Measurements from ENCODE around the gene RGS5.

DNA sequence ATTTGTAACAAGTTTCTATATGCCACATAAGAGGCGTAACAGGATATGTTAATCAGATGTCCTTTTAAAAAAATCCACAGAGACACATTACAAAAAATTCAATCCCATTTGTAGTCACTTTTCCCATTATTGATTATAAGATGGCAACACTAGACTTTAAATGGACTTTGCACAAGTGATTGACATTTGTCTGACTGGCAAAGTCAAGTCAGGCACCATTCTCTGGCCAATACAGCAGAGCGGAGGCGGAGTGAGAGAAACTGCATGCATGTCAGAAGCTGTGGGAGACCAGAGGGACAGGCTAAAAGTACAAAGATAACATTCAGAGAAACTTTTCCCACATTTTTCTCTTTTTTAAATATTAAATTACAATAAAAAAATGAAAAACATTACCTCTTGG lies 28.1 kb upstream of the RGS5 start:
- no peak for TF ChIP-seq YY1 (IDR thresholded peaks at IDR 0.05; ENCODE audit: insufficient read depth, insufficient read length)
- no peak for TF ChIP-seq SUZ12 (IDR thresholded peaks at IDR 0.05; ENCODE audit: extremely low read depth, insufficient read depth, insufficient read length)
- TF ChIP-seq ZNF274 (IDR thresholded peaks at IDR 0.05; ENCODE audit: low read depth, low read length): no peak

Measured in NT2/D1 (cell line).